SK-N-SH (cell line): ENCODE results near the gene ZNF530. TPM values are rescaled to one million over a fixed set of nuclear protein-coding genes. Genes with fewer than 3 reads are reported as not detected.

Experiments
- CTCF ChIA-PET: fragments of 300-600, 350-600 bp; formaldehyde crosslinking; extraction: SDS; loops from one replicate; lab custom pipeline; 2021; lab: Yijun Ruan, JAX
- POLR2A ChIA-PET: fragments of 350-600 bp; sonication (Branson Sonifier 250); formaldehyde crosslinking; extraction: SDS; loops from one replicate; lab custom pipeline; 2020; ENCODE audit warnings: antibody characterized with exemption, inconsistent platforms; lab: Yijun Ruan, JAX
- DNase-seq: peaks from one replicate; pipeline ENCODE4 v3.0.0; 2012
- H2AFZ ChIP-seq: fragments of 200-600 bp; sonication (generic); 2 replicates; pipeline ENCODE4 v1.8.1; 2016; ENCODE audit warnings: antibody characterized with exemption, mild to moderate bottlenecking, low read depth
- H3F3A ChIP-seq: fragments of 200-600 bp; sonication (generic); replicated peaks from 2 replicates; pipeline ENCODE3; 2016; ENCODE audit warnings: antibody characterized with exemption, mild to moderate bottlenecking; ENCODE audit not compliant: insufficient read depth
- H3K27ac ChIP-seq, 2 experiments: fragments of 200-500 bp in 1 of 2; fragments of 200-600 bp in 1 of 2; sonication (Bioruptor generic) in 1 of 2; sonication (generic), shearing (Covaris generic) in 1 of 2; 2 replicates each; pipeline versions ENCODE4 v1.5.1 to v1.6.1; 2014 to 2016; ENCODE audit warnings: low read depth in 2 of 2, inconsistent platforms in 1 of 2, low read length in 1 of 2, mild to moderate bottlenecking in 1 of 2, mixed read lengths in 1 of 2
- H3K27me3 ChIP-seq: fragments of 200-600 bp; sonication (generic), shearing (Covaris generic); 2 replicates; pipeline ENCODE4 v1.6.1; 2016; ENCODE audit warnings: mixed run types; ENCODE audit not compliant: insufficient read depth
- H3K36me3 ChIP-seq, 2 experiments: fragments of 200-500 bp in 1 of 2; fragments of 200-600 bp in 1 of 2; sonication (Bioruptor generic) in 1 of 2; sonication (generic) in 1 of 2; replicated peaks in 1 of 2; 2 replicates each; pipeline versions ENCODE3 to v1.5.1; 2014 to 2016; ENCODE audit warnings: low read length in 1 of 2, mild to moderate bottlenecking in 1 of 2; ENCODE audit not compliant: insufficient read depth in 2 of 2, control insufficient read depth in 1 of 2
- H3K4me1 ChIP-seq, 2 experiments: fragments of 200-500 bp in 1 of 2; fragments of 200-600 bp in 1 of 2; sonication (Bioruptor generic) in 1 of 2; sonication (generic), shearing (Covaris generic) in 1 of 2; 2 replicates each; pipeline versions ENCODE4 v1.5.1 to v1.6.1; 2014 to 2016; ENCODE audit warnings: low read depth in 1 of 2, low read length in 1 of 2, mixed run types in 1 of 2; ENCODE audit not compliant: insufficient read depth in 2 of 2, control insufficient read depth in 1 of 2
- H3K4me2 ChIP-seq: fragments of 200-600 bp; sonication (generic), shearing (Covaris generic); 2 replicates; pipeline ENCODE4 v1.6.1; 2017; ENCODE audit warnings: mixed run types
- H3K4me3 ChIP-seq, 2 experiments: fragments of 200-500 bp in 1 of 2; fragments of 200-600 bp in 1 of 2; sonication (Bioruptor generic) in 1 of 2; sonication (generic), shearing (Covaris generic) in 1 of 2; 2 replicates each; pipeline versions ENCODE4 v1.5.1 to v1.8.1; 2014 to 2016; ENCODE audit warnings: low read depth in 2 of 2, inconsistent platforms in 1 of 2, low read length in 1 of 2, mild to moderate bottlenecking in 1 of 2, mixed read lengths in 1 of 2, moderate library complexity in 1 of 2
- H3K79me2 ChIP-seq: fragments of 200-600 bp; sonication (generic); 2 replicates; pipeline ENCODE4 v1.8.1; 2017; ENCODE audit warnings: mild to moderate bottlenecking; ENCODE audit not compliant: insufficient read depth
- H3K9ac ChIP-seq: fragments of 200-600 bp; sonication (generic); 2 replicates; pipeline ENCODE4 v1.6.1; 2017; ENCODE audit warnings: mixed run types
- H3K9me2 ChIP-seq: fragments of 200-600 bp; sonication (generic); 2 replicates; pipeline ENCODE4 v1.6.1; 2017; ENCODE audit warnings: mixed run types
- H3K9me3 ChIP-seq: fragments of 200-600 bp; sonication (generic); 2 replicates; pipeline ENCODE4 v1.6.1; 2017; ENCODE audit warnings: mixed run types, mild to moderate bottlenecking, moderate library complexity
- H4K20me1 ChIP-seq: fragments of 200-600 bp; sonication (generic); 2 replicates; pipeline ENCODE4 v1.6.1; 2017; ENCODE audit warnings: mild to moderate bottlenecking, mixed run types; ENCODE audit not compliant: insufficient read depth
- ELF1 ChIP-seq: IDR thresholded peaks from 2 replicates; pipeline ENCODE4 v1.4.0; 2012
- EP300 ChIP-seq, 2 experiments: IDR thresholded peaks; 2 replicates each; pipeline versions ENCODE4 v1.4.0 to v1.6.1; 2012; ENCODE audit warnings: borderline replicate concordance in 1 of 2, low read depth in 1 of 2, low read length in 1 of 2
- FOXJ3 ChIP-seq: sonication (generic); formaldehyde crosslinking; IDR thresholded peaks from 2 replicates; pipeline ENCODE4 v1.5.1; 2020; ENCODE audit warnings: mild to moderate bottlenecking, missing genetic modification reagents
- FOXM1 ChIP-seq: IDR thresholded peaks from 2 replicates; pipeline ENCODE4 v1.4.0; 2012; ENCODE audit warnings: low read depth, mild to moderate bottlenecking
- GABPA ChIP-seq: IDR thresholded peaks from 2 replicates; pipeline ENCODE4 v1.4.0; 2012; ENCODE audit warnings: low read depth, mild to moderate bottlenecking
- GATA2 ChIP-seq: sonication (generic); formaldehyde crosslinking; IDR thresholded peaks from 2 replicates; pipeline ENCODE4 v1.5.0; 2020; ENCODE audit warnings: mild to moderate bottlenecking, missing genetic modification reagents
- NFIC ChIP-seq: IDR thresholded peaks from 2 replicates; pipeline ENCODE4 v1.4.0; 2012; ENCODE audit warnings: borderline replicate concordance
- NRF1 ChIP-seq: IDR thresholded peaks from 2 replicates; pipeline ENCODE4 v1.6.1; 2012; ENCODE audit warnings: low read depth, mild to moderate bottlenecking, low read length
- POLR2AphosphoS5 ChIP-seq: IDR thresholded peaks from 2 replicates; pipeline ENCODE4 v1.6.1; 2012; ENCODE audit warnings: low read depth, low read length
- RAD21 ChIP-seq: IDR thresholded peaks from 2 replicates; pipeline ENCODE4 v1.6.1; 2012; ENCODE audit warnings: mild to moderate bottlenecking, low read length
- RCOR1 ChIP-seq: fragments of 150-350 bp; IDR thresholded peaks from 2 replicates; pipeline ENCODE4 v1.6.1; 2017; ENCODE audit warnings: antibody characterized with exemption, low read length
- RXRA ChIP-seq: IDR thresholded peaks from 2 replicates; pipeline ENCODE4 v1.4.0; 2012; ENCODE audit warnings: low read depth, mild to moderate bottlenecking, borderline replicate concordance
- SIN3A ChIP-seq: IDR thresholded peaks from 2 replicates; pipeline ENCODE4 v1.6.1; 2012; ENCODE audit warnings: low read depth, mild to moderate bottlenecking, low read length, moderate library complexity, borderline replicate concordance
- TAF1 ChIP-seq: IDR thresholded peaks from 2 replicates; pipeline ENCODE4 v1.6.1; 2012; ENCODE audit warnings: low read depth, mild to moderate bottlenecking, low read length, moderate library complexity, borderline replicate concordance
- USF2 ChIP-seq: fragments of 150-350 bp; IDR thresholded peaks from 2 replicates; pipeline ENCODE4 v1.6.1; 2017; ENCODE audit warnings: antibody characterized with exemption, low read length, low read depth, borderline replicate concordance
- YY1 ChIP-seq: IDR thresholded peaks from 2 replicates; pipeline ENCODE4 v1.4.0; 2012; ENCODE audit warnings: low read depth, mild to moderate bottlenecking
- WGBS: methylation state at CpG from one replicate; pipeline ENCODE4 v1.1.6; 2017; ENCODE audit warnings: low lambda C conversion rate; 5-methylcytosine and 5-hydroxymethylcytosine counted together
- polyA plus RNA-seq, 3 experiments: library from polyadenylated mRNA; depleted of rRNA; stranded (reverse); fragments of >200 nt; gene quantifications; 2 replicates each; pipeline ENCODE4 v1.2.3, GENCODE V29; 2012
- TF ChIP-seq, protein P1 (sequence below): IDR thresholded peaks from 2 replicates; pipeline ENCODE4 v1.4.0; 2012; ENCODE audit warnings: low read depth, borderline replicate concordance

Gene ZNF530
- polyA plus RNA-seq, 1 of the 3 experiments (the other 2 are of a cell fraction), result 4.6 TPM

DNA sequence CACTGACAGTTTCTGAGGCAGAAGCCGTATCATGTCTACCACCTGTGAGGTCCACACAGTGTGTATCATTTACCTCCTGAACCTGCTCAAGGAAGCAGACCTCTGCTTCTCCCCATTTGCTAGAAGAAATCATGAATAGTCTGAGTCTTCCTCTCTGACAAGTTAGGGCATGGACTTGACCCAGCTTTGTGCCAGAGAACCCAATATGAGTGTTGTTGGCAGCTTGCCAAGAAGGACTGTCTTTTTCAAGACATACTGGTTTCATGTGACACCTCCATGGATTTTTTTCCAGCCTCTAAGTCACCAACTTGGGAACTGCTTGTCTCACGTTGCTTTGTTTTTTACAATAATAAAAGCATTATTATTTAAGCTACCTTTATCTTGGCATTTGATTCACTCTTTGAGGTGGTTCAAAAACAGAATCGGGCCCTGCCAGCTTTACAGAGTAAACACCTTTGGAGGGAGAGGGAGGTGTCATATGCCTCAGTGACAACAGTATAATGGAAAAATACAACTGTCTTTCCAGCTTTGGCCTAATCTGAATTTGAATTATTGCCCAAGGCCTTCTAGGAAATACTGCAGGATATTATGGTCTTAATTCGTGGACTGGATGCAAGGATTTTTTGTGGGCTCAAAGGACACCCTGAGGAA, 42.8 kb downstream of the ZNF530 start:
- DNase-seq, result no peak
- Histone ChIP-seq H3K9ac (no peak overlapping the region), H2AFZ (no peak overlapping the region), H3F3A (no peaks in the 10 kb centered on the region), H3K27me3 (no peaks in the 10 kb centered on the region), H3K9me2 (no peaks in the 10 kb centered on the region), H3K4me1 (no peaks in the 10 kb centered on the region), H3K36me3 (peaks cover 42 to 59% of the 10 kb centered on the region in 2 experiments), H4K20me1 (no peaks in the 10 kb centered on the region), H3K9me3 (peaks cover 28% of the 10 kb centered on the region), H3K79me2 (no peaks in the 10 kb centered on the region; the same call in 1 of the 2 replicates), H3K4me3 (peak overlapping the region in 1 of 2 experiments; percentile 20; a peak in 1 of 4 replicates), H3K4me2 (no peak overlapping the region), H3K27ac (no peak overlapping the region)
- WGBS, result 75% methylated on average over 4 of the region's 4 CpGs
- POLR2A ChIA-PET, result no interaction called here
- CTCF ChIA-PET, result no interaction called here
- TF ChIP-seq, protein P1, sequence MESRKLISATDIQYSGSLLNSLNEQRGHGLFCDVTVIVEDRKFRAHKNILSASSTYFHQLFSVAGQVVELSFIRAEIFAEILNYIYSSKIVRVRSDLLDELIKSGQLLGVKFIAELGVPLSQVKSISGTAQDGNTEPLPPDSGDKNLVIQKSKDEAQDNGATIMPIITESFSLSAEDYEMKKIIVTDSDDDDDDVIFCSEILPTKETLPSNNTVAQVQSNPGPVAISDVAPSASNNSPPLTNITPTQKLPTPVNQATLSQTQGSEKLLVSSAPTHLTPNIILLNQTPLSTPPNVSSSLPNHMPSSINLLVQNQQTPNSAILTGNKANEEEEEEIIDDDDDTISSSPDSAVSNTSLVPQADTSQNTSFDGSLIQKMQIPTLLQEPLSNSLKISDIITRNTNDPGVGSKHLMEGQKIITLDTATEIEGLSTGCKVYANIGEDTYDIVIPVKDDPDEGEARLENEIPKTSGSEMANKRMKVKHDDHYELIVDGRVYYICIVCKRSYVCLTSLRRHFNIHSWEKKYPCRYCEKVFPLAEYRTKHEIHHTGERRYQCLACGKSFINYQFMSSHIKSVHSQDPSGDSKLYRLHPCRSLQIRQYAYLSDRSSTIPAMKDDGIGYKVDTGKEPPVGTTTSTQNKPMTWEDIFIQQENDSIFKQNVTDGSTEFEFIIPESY, result no peak
- TF ChIP-seq NFIC, result 0 out of 2 replicates have a peak, but pooled peaks have one; percentile 35

- Histone ChIP-seq H3K9ac (no peak overlapping the region), H3K27me3 (no peaks in the 10 kb centered on the region), H3K79me2 (no peaks in the 10 kb centered on the region), H3K9me2 (no peaks in the 10 kb centered on the region), H3K27ac (no peak overlapping the region), H3F3A (no peaks in the 10 kb centered on the region), H3K9me3 (peaks cover 20% of the 10 kb centered on the region), H3K4me1 (no peaks in the 10 kb centered on the region; a peak in 1 of 4 replicates), H4K20me1 (no peaks in the 10 kb centered on the region), H2AFZ (no peak overlapping the region), H3K4me3 (no peak overlapping the region), H3K4me2 (no peak overlapping the region), H3K36me3 (peaks cover 38 to 48% of the 10 kb centered on the region in 2 experiments)
- ChIA-PET CTCF (no interaction called here), POLR2A (no interaction called here)
- no peak for TF ChIP-seq GABPA
- no peak for TF ChIP-seq FOXJ3 (CRISPR knock-in tag)
- no peak for TF ChIP-seq POLR2AphosphoS5
- TF ChIP-seq ELF1, result no peak
- no peak for TF ChIP-seq SIN3A
- TF ChIP-seq NFIC, result no peak
- no peak for TF ChIP-seq YY1
- no peak for TF ChIP-seq RAD21
- TF ChIP-seq GATA2 (CRISPR knock-in tag), result no peak
- TF ChIP-seq, protein P1, result no peak
- TF ChIP-seq RXRA, result no peak
- TF ChIP-seq NRF1, result no peak
- no peak for TF ChIP-seq USF2
- no peak for TF ChIP-seq RCOR1
- no peak for TF ChIP-seq TAF1
- TF ChIP-seq FOXM1, result no peak
- TF ChIP-seq EP300 (IDR thresholded peaks at IDR 0.05; ENCODE audit: borderline replicate concordance in 1 of 2, low read depth in 1 of 2, low read length in 1 of 2), result no peak
- no peak for DNase-seq
Measured at GRCh38 chr19:57643734-57644133, 44.0 kb downstream of the ZNF530 start.
